ENCODE measurements around the gene TMEM200C. TPM values are rescaled to one million over a fixed set of nuclear protein-coding genes. Genes with fewer than 3 reads are reported as not detected.

Gene TMEM200C
- polyA plus RNA-seq, 3 donors: 1.1 to 2.3 (median 2.3) TPM

DNA sequence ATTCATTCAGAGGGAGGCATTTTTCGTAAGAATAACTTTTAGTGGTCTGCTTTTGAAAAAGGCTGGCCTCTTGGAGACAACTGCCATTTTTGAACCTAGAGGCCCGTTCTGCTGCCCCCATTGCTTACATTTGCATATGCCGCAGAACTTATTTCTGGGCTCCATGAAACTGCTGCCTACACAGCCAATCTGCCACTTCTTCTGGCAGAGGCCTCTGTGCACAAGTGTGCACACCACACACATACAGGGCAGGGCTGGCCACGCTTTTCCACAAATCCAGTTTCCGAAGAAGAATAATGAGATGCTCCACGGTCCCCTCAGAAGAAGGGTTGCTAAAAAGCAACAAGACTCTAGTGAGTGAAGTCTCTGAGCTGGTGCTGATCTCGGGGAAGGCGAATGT, 56.2 kb downstream of the TMEM200C start:
- DNase-seq: no peak
